Keratinocyte (primary cell): ENCODE measurements around the gene PLEKHA1. TPM values are rescaled to one million over a fixed set of nuclear protein-coding genes. Genes with fewer than 3 reads are reported as not detected.

Experiments
- DNase-seq: peaks from one replicate; pipeline ENCODE4 v3.0.0-alpha.2; 2011; ENCODE audit warnings: low read depth, missing footprints, low spot score
- FAIRE-seq: peaks from 2 replicates; lab custom pipeline; 2011; peaks lifted over from hg19 to GRCh38; lab: Jason Lieb, UNC
- H2AFZ ChIP-seq: 2 replicates; pipeline ENCODE4 v1.6.0; 2012; ENCODE audit warnings: low read length, control low read depth, inconsistent platforms; ENCODE audit not compliant: control insufficient read depth
- H3K27ac ChIP-seq: 2 replicates; pipeline ENCODE4 v1.5.1; 2011; ENCODE audit warnings: low read length; ENCODE audit not compliant: control insufficient read depth, insufficient read depth
- H3K27me3 ChIP-seq: 3 replicates; pipeline ENCODE4 v1.6.0; 2011; ENCODE audit warnings: low read length; ENCODE audit not compliant: control insufficient read depth, insufficient read depth; ENCODE audit errors: extremely low read depth
- H3K36me3 ChIP-seq, 2 experiments: 2 replicates in 1 of 2; 3 replicates in 1 of 2; pipeline ENCODE4 v1.5.1; 2011; ENCODE audit warnings: low read length in 2 of 2, mild to moderate bottlenecking in 1 of 2; ENCODE audit not compliant: control insufficient read depth in 2 of 2, insufficient read depth in 2 of 2; ENCODE audit errors: extremely low read depth in 1 of 2
- H3K4me1 ChIP-seq: 3 replicates; pipeline ENCODE4 v1.5.1; 2011; ENCODE audit warnings: low read length; ENCODE audit not compliant: control insufficient read depth, insufficient read depth; ENCODE audit errors: extremely low read depth
- H3K4me2 ChIP-seq: 3 replicates; pipeline ENCODE4 v1.6.0; 2011; ENCODE audit warnings: low read depth, low read length; ENCODE audit not compliant: control insufficient read depth, insufficient read depth; ENCODE audit errors: extremely low read depth
- H3K4me3 ChIP-seq, 3 experiments: fragments of 200-600 bp in 1 of 3; sonication (generic) in 1 of 3; 2 replicates in 2 of 3; 3 replicates in 1 of 3; pipeline ENCODE4 v1.5.1; 2011 to 2016; ENCODE audit warnings: low read length in 3 of 3, mild to moderate bottlenecking in 3 of 3, control low read depth in 2 of 3, inconsistent platforms in 1 of 3, low read depth in 1 of 3, mixed read lengths in 1 of 3, mixed run types in 1 of 3, moderate library complexity in 1 of 3; ENCODE audit not compliant: control insufficient read depth in 2 of 3, insufficient read depth in 2 of 3; ENCODE audit errors: extremely low read depth in 1 of 3
- H3K79me2 ChIP-seq: 2 replicates; pipeline ENCODE4 v1.6.0; 2012; ENCODE audit warnings: low read length; ENCODE audit not compliant: control insufficient read depth, insufficient read depth
- H3K9ac ChIP-seq: 3 replicates; pipeline ENCODE4 v1.6.0; 2011; ENCODE audit warnings: low read length; ENCODE audit not compliant: control insufficient read depth, insufficient read depth; ENCODE audit errors: extremely low read depth
- H3K9me1 ChIP-seq: 3 replicates; pipeline ENCODE4 v1.6.0; 2011; ENCODE audit warnings: low read length; ENCODE audit not compliant: control insufficient read depth, insufficient read depth; ENCODE audit errors: extremely low read depth
- H3K9me3 ChIP-seq: 2 replicates; pipeline ENCODE4 v1.5.1; 2012; ENCODE audit warnings: low read depth, low read length; ENCODE audit not compliant: control insufficient read depth
- H4K20me1 ChIP-seq: 3 replicates; pipeline ENCODE4 v1.6.0; 2011; ENCODE audit warnings: low read length; ENCODE audit not compliant: control insufficient read depth, insufficient read depth; ENCODE audit errors: extremely low read depth
- EZH2 ChIP-seq: IDR thresholded peaks from one replicate; pipeline ENCODE4 v1.6.1; 2012; ENCODE audit warnings: inconsistent platforms, mild to moderate bottlenecking, low read length, moderate library complexity
- dilution Hi-C: fragments of 300-500 bp; cut with MboI; formaldehyde crosslinking; loops from one replicate; pipeline ENCODE4 v1.7.0; 2020; ENCODE audit warnings: low sequenced_read_pairs; ENCODE audit not compliant: extremely low pct_ligation_motif_present
- polyA plus RNA-seq, 5 experiments: library from polyadenylated mRNA; depleted of rRNA in 3 of 5; stranded (reverse) in 3 of 5; stranded (forward) in 1 of 5; unstranded in 1 of 5; fragments of >200 nt; gene quantifications; 1 replicate in 1 of 5; 2 replicates in 3 of 5; 3 replicates in 1 of 5; pipeline versions ENCODE4 v1.2.1 to v1.2.3, GENCODE V29; 2011 to 2012; ENCODE audit warnings: missing spikeins in 2 of 5, low read depth in 1 of 5, low replicate concordance in 1 of 5
- TF ChIP-seq, protein P1 (sequence below), 3 experiments: IDR thresholded peaks in 1 of 3; conservative IDR thresholded peaks in 1 of 3; optimal IDR thresholded peaks in 1 of 3; 2 replicates in 2 of 3; 3 replicates in 1 of 3; pipeline versions ENCODE3 to v1.5.1; 2011; ENCODE audit warnings: low read length in 3 of 3, mild to moderate bottlenecking in 3 of 3, moderate library complexity in 2 of 3, control low read depth in 1 of 3, inconsistent platforms in 1 of 3; ENCODE audit not compliant: insufficient read depth in 2 of 3; ENCODE audit errors: extremely low read depth in 1 of 3

PLEKHA1 gene
- polyA plus RNA-seq, 1 donor (not counting 4 experiments of a cell fraction or from before 2014, with no cell fraction given) = 66.7 TPM

DNA sequence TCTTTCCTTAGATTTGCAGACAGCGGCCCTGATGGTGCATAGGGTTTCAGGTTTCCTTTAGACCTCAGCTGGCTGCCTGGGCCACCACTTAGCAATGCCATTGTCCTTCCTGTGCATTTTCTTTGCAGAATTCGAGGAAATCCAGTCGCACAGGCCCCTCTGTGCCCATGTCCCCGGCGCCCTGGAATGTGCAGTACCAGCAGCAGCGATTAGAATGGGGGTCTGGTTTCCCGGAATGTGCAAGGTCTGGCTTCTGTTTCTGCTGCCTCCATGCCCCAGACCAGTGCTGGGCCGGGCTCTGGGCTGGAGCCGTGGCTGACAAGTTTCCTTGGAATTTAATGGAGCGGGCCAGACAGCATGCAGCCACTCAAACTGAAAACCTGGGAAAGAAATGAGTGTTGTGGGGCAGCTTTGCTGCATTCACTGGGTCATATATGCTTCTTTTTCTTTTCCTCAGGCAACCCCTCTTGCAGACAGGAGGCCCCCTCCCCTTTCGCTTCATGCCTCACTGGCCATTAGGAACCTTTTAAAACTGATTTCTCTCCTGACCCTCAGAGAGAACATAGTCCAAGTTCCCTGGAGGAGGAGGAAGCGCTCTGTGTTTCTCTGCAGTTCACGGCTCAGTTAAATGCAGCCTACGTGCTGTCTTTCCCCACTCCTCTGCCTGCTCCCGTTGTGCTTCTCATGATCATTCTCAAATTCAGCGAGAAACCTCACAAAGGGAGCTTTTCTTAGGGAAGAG lies 101.3 kb downstream of the PLEKHA1 start:
- peak overlapping the region; percentile 32 for H3K27ac ChIP-seq
- no peak for FAIRE-seq
- H3K79me2 ChIP-seq = peaks cover 48% of the 10 kb centered on the region

DNA sequence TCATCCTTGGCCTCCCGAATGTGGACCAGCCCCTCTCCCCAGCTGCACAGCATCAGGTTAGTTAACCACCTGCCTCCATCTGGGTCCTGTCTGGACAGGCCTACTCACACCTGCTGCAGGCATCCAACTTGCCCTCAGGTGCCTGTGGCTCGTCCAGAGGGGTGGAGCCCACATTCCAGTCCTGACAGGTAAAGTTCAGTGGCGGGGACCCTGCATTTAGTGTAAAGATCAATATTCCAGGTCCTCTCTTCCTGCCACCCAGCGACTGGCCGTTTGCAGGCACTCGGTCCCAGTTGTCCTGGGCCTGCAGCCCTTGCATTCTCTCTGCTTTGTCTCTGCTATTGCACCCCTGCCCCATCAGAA lies 101.8 kb downstream of the PLEKHA1 start:
- Histone ChIP-seq H3K27me3 (no peaks in the 10 kb centered on the region), H3K9me1 (peaks cover 4% of the 10 kb centered on the region), H3K4me3 (peak overlapping the region in 1 of 3 experiments; percentile 12), H3K9ac (no peak overlapping the region), H3K4me2 (peak overlapping the region; percentile 70), H3K9me3 (no peaks in the 10 kb centered on the region), H3K36me3 (peaks cover 0 to 1% of the 10 kb centered on the region in 2 experiments), H4K20me1 (peaks cover 6% of the 10 kb centered on the region), H3K79me2 (peaks cover 42% of the 10 kb centered on the region), H3K27ac (no peak overlapping the region), H3K4me1 (peaks cover 34% of the 10 kb centered on the region), H2AFZ (no peak overlapping the region)
- dilution Hi-C loops = no loop called here
- TF ChIP-seq EZH2 = no peak
- TF ChIP-seq, protein P1, sequence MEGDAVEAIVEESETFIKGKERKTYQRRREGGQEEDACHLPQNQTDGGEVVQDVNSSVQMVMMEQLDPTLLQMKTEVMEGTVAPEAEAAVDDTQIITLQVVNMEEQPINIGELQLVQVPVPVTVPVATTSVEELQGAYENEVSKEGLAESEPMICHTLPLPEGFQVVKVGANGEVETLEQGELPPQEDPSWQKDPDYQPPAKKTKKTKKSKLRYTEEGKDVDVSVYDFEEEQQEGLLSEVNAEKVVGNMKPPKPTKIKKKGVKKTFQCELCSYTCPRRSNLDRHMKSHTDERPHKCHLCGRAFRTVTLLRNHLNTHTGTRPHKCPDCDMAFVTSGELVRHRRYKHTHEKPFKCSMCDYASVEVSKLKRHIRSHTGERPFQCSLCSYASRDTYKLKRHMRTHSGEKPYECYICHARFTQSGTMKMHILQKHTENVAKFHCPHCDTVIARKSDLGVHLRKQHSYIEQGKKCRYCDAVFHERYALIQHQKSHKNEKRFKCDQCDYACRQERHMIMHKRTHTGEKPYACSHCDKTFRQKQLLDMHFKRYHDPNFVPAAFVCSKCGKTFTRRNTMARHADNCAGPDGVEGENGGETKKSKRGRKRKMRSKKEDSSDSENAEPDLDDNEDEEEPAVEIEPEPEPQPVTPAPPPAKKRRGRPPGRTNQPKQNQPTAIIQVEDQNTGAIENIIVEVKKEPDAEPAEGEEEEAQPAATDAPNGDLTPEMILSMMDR (optimal IDR thresholded peaks at IDR 0.05 in 1 of 3, IDR thresholded peaks at IDR 0.05 in 1 of 3, conservative IDR thresholded peaks at IDR 0.05 in 1 of 3; ENCODE audit: extremely low read depth in 1 of 3, insufficient read depth in 2 of 3, low read length in 3 of 3) = no peak
- FAIRE-seq (peak; percentile 94), DNase-seq (peak; percentile 84)

More for the DNA sequence above, 101.3 kb downstream of the PLEKHA1 start:
- H3K4me1 ChIP-seq = peaks cover 40% of the 10 kb centered on the region
- no peak for TF ChIP-seq EZH2
- TF ChIP-seq, protein P1 (optimal IDR thresholded peaks at IDR 0.05 in 1 of 3, IDR thresholded peaks at IDR 0.05 in 1 of 3, conservative IDR thresholded peaks at IDR 0.05 in 1 of 3; ENCODE audit: extremely low read depth in 1 of 3, insufficient read depth in 2 of 3, low read length in 3 of 3) = no peak
- peaks cover 0 to 3% of the 10 kb centered on the region in 2 experiments for H3K36me3 ChIP-seq
- peaks cover 6% of the 10 kb centered on the region for H4K20me1 ChIP-seq
- no peaks in the 10 kb centered on the region for H3K9me3 ChIP-seq
- dilution Hi-C loops = no loop called here
- DNase-seq = no peak
- peaks cover 4% of the 10 kb centered on the region for H3K9me1 ChIP-seq
- no peak overlapping the region for H3K9ac ChIP-seq
- no peaks in the 10 kb centered on the region for H3K27me3 ChIP-seq
- peak overlapping the region; percentile 70 for H3K4me2 ChIP-seq
- no peak overlapping the region for H2AFZ ChIP-seq
- H3K4me3 ChIP-seq = no peak overlapping the region
